Measurements from ENCODE around the gene METRN.
A peak's percentile ranks its signal among the peaks of the same experiment; 100 is the strongest.
"Not testable (repeated sequence)": the region's sequence is repeated elsewhere in the genome, so short reads cannot be mapped to it uniquely, and the experiment has no call there.

The METRN gene

DNA sequence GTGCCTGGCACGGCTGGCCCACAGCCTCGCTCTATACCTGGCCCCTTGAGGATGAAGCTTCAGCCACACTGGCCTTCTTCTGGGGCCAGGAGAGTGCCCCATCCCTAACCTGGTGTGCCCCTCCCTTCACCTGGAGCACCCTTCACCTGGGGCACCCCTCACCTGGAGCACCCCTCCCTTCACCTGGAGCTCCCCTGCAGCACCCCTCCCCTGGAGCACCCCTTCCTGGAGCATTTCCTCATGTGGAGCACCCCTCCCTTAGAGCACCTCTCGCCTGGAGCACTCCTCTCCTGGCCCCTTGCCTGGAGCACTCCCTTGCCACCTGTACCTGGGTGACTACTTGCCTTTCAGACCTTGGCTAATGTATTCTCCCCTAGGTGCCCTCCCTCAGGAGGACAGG, 6.9 kb upstream of the METRN start:
- Histone ChIP-seq H3K36me3 (no peaks in the 10 kb centered on the region), H4K20me1 (peaks cover 0 to 86% (median 67%) of the 10 kb centered on the region in 11 experiments; a peak in 18 of 22 replicates), H3K27me3 (peaks cover 86 to 100% (median 96%) of the 10 kb centered on the region in 11 experiments), H3K9ac (no peak overlapping the region), H3K4me1 (peaks cover 0 to 51% (median 35%) of the 10 kb centered on the region in 10 experiments; a peak in 16 of 20 replicates), H3K4me3 (no peak overlapping the region), H3K27ac (no peak overlapping the region), H3K4me2 (no peak overlapping the region), H3K9me3 (replicated peaks in 1 of 11) (no peaks in the 10 kb centered on the region)
- TF ChIP-seq Cebpa-rat (IDR thresholded peaks at IDR 0.05), result no peak

DNA sequence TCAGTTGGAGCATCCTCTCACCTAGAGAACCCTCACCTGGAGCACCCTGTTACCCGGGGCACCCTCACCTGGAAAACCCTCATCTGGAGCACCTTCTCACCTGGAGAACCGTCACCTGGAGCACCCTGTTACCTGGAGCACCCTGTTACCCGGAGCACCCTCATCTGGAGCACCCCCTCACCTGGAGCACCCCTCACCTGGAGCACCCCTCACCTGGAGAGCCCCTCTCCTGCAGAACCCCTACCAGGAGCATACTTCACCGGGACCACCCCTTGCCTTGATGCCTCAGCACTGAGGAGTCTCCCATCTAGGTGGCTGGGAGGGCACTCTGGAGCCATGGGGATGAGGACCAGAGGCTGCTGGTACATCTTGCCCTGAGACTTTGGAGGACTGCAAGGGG, 6.0 kb upstream of the METRN start:
- Histone ChIP-seq H3K4me2 (no peak overlapping the region), H3K27ac (no peak overlapping the region), H3K9me3 (replicated peaks in 1 of 11) (no peaks in the 10 kb centered on the region), H3K36me3 (no peaks in the 10 kb centered on the region), H3K4me1 (peaks cover 3 to 52% (median 37%) of the 10 kb centered on the region in 10 experiments), H3K27me3 (peaks cover 77 to 97% (median 89%) of the 10 kb centered on the region in 11 experiments), H4K20me1 (peaks cover 0 to 81% (median 58%) of the 10 kb centered on the region in 11 experiments; a peak in 17 of 22 replicates), H3K4me3 (no peak overlapping the region), H3K9ac (no peak overlapping the region)
- TF ChIP-seq Cebpa-rat (IDR thresholded peaks at IDR 0.05), result no peak

DNA sequence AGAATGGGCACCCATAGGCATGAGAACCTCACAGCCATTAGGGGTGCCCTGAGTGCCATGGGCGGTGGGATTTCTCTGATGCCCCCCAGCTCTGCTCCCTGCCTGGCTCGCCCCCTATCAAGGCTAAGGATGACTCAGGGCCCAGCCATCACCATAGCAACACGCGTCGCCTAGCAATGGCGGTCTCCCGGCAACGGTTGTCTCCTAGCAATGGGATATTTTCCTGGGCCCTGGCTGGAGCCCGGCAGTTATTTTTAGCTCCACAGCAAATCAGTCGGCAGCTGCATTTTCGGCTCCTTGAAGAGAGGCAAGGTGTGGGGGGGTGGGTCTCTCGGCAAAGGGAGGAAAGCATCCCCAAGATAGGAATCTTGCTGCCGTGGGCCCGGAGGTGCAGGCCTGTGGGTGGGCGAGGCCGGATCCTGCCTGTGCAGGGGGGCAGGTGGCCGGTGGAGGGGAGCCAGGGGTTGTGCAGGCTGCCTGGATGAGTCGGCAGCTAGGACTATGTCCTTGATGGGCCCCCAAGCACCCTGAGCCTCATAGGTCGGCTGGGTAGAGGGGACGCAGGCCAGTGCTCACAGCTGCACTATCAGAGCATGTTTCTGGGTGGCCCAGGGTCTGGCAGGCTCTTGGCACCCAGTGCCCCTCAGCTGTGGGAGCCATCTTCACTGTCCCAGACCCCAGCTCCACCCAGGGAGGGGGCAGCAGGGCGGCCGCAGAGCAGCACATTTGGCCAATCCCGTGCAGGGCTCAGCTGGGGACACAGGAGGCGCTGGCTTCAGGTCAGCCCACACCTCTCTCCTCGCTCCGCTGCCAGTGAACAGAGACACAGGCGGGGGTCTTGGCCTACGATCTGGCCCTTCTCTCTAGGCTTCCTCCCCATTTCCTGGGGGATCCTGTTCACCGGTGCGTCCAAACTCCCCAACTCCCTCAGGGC, 5.1 kb upstream of the METRN start:
- peak overlapping the region in 8 of 11 experiments; percentile 54 to 82 (median 59); a peak in 16 of 22 replicates for H3K4me2 ChIP-seq
- H3K4me3 ChIP-seq, result no peak overlapping the region; a peak in 1 of 20 replicates
- TF ChIP-seq Cebpa-rat (IDR thresholded peaks at IDR 0.05), result no peak
- H3K4me1 ChIP-seq, result peaks cover 10 to 57% (median 43%) of the 10 kb centered on the region in 10 experiments
- peaks cover 68 to 95% (median 89%) of the 10 kb centered on the region in 11 experiments for H3K27me3 ChIP-seq
- no peaks in the 10 kb centered on the region for H3K36me3 ChIP-seq
- H3K27ac ChIP-seq, result no peak overlapping the region
- H3K9me3 ChIP-seq (replicated peaks in 1 of 11), result no peaks in the 10 kb centered on the region
- H3K9ac ChIP-seq, result no peak overlapping the region; a peak in 1 of 22 replicates
- H4K20me1 ChIP-seq, result peaks cover 0 to 80% (median 50%) of the 10 kb centered on the region in 11 experiments; a peak in 17 of 22 replicates

DNA sequence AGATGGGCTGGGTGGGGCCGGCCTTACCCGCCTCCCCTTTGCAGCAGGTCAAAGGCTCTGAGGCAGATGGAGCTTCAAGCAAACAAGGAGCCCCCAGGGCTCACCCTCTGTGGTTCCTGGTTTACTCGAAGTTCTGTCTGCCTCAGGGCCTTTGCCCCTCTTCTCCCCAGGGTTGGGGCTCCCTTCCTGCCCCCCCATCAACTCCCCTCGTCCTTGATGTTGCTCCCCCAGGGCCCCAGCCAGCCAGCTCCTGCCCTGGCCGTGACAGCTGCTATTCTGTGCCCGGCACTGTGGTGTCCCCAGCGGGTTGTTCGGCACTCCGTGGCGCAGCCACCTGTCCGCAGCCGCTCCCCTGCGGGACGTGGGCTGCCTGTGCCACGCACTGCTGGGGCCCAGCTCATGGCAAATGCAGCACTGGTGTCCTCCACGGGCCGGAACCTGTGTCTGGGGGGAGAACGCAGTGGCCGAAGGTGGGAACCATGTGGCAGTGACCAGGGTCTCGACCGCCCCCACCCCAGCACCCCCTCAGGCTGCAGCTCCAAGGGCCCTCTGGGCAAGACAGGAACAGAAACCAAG, 4.3 kb upstream of the METRN start:
- no peak for TF ChIP-seq Cebpa-rat (IDR thresholded peaks at IDR 0.05)
- Histone ChIP-seq H3K4me2 (peak overlapping the region in 9 of 11 experiments; percentile 25 to 82 (median 56); a peak in 17 of 22 replicates), H3K27ac (no peak overlapping the region), H3K27me3 (peaks cover 67 to 94% (median 89%) of the 10 kb centered on the region in 11 experiments), H3K4me1 (peaks cover 15 to 56% (median 47%) of the 10 kb centered on the region in 10 experiments), H3K36me3 (no peaks in the 10 kb centered on the region), H3K4me3 (no peak overlapping the region; a peak in 1 of 20 replicates), H3K9ac (peak overlapping the region in 4 of 11 experiments; percentile 12 to 23 (median 16); a peak in 3 of 22 replicates), H4K20me1 (peaks cover 0 to 79% (median 49%) of the 10 kb centered on the region in 11 experiments; a peak in 18 of 22 replicates), H3K9me3 (replicated peaks in 1 of 11) (no peaks in the 10 kb centered on the region)

DNA sequence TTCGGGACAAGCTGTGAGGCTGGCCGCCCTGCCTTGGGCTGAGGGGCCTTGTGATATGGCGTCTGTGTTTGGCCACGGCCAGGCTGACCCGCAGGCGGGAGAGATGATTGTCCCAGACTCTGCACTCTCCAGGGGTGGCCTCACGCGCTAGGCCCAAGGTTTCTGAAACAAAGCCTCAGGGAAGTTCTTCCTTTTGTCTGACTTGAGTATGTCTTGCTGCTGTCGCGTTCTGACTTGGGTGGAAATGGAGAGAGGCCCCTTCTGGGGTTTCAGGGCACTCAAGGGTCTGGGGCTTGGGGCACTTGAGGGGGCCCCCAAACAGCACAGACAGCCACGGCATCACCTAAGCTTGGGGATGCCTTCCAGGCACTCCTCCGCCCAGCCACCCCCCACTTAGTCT, 3.8 kb upstream of the METRN start:
- Histone ChIP-seq H4K20me1 (peaks cover 0 to 81% (median 52%) of the 10 kb centered on the region in 11 experiments; a peak in 19 of 22 replicates), H3K27me3 (peaks cover 67 to 94% (median 89%) of the 10 kb centered on the region in 11 experiments), H3K4me3 (no peak overlapping the region; a peak in 1 of 20 replicates), H3K36me3 (no peaks in the 10 kb centered on the region), H3K9ac (peak overlapping the region in 4 of 11 experiments; percentile 12 to 23 (median 16); a peak in 3 of 22 replicates), H3K27ac (no peak overlapping the region), H3K4me1 (peaks cover 20 to 59% (median 50%) of the 10 kb centered on the region in 10 experiments), H3K9me3 (replicated peaks in 1 of 11) (no peaks in the 10 kb centered on the region), H3K4me2 (peak overlapping the region in 9 of 11 experiments; percentile 25 to 82 (median 56); a peak in 16 of 22 replicates)
- no peak for TF ChIP-seq Cebpa-rat (IDR thresholded peaks at IDR 0.05)

DNA sequence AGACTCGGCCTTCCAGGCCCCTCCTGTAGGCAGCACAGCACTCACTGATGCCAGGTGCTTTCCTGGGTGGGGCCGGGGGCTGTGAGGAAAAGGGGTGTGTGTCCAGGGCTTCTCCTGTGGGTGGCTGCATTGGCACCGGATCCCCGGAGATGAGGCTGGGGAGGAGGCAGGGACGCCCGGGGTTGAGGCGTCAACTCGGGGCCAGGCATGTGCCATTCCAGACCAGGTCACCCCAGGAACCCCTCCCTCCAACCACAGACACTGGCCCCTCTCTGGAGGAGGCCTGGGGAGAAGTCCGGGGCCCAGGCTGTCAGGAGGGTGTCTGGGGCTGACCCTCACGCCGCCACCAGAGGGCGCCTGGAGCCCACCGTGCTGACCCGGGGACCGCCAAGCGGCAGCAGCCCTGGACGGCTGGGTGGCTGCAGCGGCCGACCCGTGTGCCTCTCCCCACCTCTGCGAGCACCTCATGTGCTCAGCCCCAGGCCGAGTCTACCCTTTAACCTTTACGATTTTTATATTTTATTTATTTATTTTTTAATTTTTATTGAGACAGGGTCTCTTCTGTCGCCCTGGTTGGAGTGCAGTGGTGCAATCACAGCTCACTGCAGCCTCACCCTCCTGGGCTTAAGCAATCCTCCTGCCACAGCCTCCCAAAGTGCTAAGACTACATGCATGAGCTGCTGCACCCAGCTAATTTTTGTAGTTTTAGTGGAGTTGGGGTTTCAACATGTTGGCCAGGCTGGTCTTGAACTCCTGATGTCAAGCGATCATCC, 3.2 kb upstream of the METRN start:
- Histone ChIP-seq H3K4me3 (no peak overlapping the region), H3K4me1 (peaks cover 27 to 59% (median 50%) of the 10 kb centered on the region in 10 experiments), H3K27me3 (peaks cover 67 to 94% (median 89%) of the 10 kb centered on the region in 11 experiments), H3K27ac (no peak overlapping the region), H3K36me3 (no peaks in the 10 kb centered on the region), H3K4me2 (peak overlapping the region in 7 of 11 experiments; percentile 54 to 82 (median 62); a peak in 11 of 22 replicates), H3K9me3 (replicated peaks in 1 of 11) (no peaks in the 10 kb centered on the region), H3K9ac (no peak overlapping the region), H4K20me1 (peaks cover 0 to 81% (median 52%) of the 10 kb centered on the region in 11 experiments; a peak in 19 of 22 replicates)
- peak in 1 of 11 experiments; percentile 65; a peak in 1 of 22 replicates for TF ChIP-seq Cebpa-rat (IDR thresholded peaks at IDR 0.05)

DNA sequence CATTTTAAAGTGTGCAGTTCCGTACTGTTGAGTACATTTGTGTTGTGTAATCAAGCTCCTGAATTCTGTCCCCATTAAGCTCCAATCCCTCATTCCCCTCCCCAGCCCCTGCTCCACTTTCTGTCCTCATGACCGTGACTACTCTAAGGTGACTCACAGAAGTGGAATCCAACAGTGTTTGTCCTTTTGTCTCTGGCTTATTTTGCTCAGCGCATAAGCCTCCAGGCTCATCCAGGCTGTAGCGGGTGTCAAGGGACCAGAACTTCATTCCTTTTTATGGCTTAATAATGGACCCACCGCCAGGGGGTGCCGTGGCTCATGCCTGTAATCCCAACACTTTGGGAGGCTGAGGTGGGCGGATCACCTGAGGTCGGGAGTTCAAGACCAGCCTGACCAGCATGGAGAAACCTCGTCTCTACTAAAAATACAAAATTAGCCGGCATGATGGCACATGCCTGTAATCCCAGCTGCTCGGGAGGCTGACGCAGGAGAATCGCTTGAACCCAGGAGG, 2.1 kb upstream of the METRN start:
- Histone ChIP-seq H4K20me1 (peaks cover 0 to 81% (median 48%) of the 10 kb centered on the region in 11 experiments; a peak in 19 of 22 replicates), H3K27me3 (peaks cover 56 to 92% (median 86%) of the 10 kb centered on the region in 11 experiments), H3K4me1 (peaks cover 32 to 66% (median 60%) of the 10 kb centered on the region in 10 experiments)
- H3K9me3 ChIP-seq (replicated peaks in 1 of 11); H3K36me3 ChIP-seq; H3K27ac ChIP-seq; H3K9ac ChIP-seq; H3K4me3 ChIP-seq; H3K4me2 ChIP-seq: not testable (repeated sequence)

DNA sequence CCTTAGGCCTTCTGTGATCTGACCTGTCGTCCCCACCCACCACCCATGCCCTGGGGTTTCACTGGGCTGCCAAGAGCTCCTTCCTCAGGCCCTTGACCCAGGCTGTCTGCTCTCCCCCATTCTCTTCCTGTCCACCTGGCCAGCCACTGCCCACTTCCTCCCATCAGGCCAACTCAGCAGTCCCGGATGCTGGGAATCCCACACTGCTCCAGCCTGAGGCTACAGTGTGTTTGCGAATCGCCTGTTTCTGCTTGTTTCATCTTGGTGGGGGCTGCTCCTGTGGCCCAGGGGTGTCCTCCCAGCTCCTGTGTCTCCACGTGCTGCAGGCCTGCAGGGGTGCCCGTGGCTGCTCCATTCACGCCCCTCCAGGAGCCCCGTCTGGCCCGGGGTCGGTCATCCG, 839 bp upstream of the METRN start:
- Histone ChIP-seq H4K20me1 (peaks cover 0 to 81% (median 58%) of the 10 kb centered on the region in 11 experiments; a peak in 19 of 22 replicates), H3K36me3 (no peaks in the 10 kb centered on the region), H3K27ac (no peak overlapping the region), H3K4me3 (peak overlapping the region in 2 of 10 experiments; percentile 68 to 74; a peak in 3 of 20 replicates), H3K9ac (0 out of 22 replicates have a peak overlapping the region, but pooled peaks of 2 of the 11 experiments have one; percentile 18), H3K9me3 (replicated peaks in 1 of 11) (no peaks in the 10 kb centered on the region), H3K27me3 (peaks cover 43 to 86% (median 75%) of the 10 kb centered on the region in 11 experiments), H3K4me1 (peaks cover 42 to 79% (median 73%) of the 10 kb centered on the region in 10 experiments), H3K4me2 (peak overlapping the region; percentile 91 to 100 (median 100))
- TF ChIP-seq Cebpa-rat (IDR thresholded peaks at IDR 0.05), result no peak
